Astrocyte of the spinal cord (primary cell): ENCODE data around the gene SPAG6.

Experiments
- DNase-seq: peaks from one replicate; pipeline ENCODE4 v3.0.0; 2011; ENCODE audit warnings: low read depth, low spot score
- H3K4me3 ChIP-seq: 2 replicates; pipeline ENCODE4 v1.5.1; 2011; ENCODE audit warnings: low read depth, mild to moderate bottlenecking, low read length, moderate library complexity
- in situ Hi-C: cut with HindIII; loops from 2 replicates; pipeline ENCODE4 v1.10.0; 2017; ENCODE audit warnings: low sequenced_read_pairs
- TF ChIP-seq, protein P1 (sequence below): IDR thresholded peaks from 2 replicates; pipeline ENCODE4 v1.5.1; 2012; ENCODE audit warnings: low read depth, mild to moderate bottlenecking, low read length, inconsistent platforms

SPAG6 gene

DNA sequence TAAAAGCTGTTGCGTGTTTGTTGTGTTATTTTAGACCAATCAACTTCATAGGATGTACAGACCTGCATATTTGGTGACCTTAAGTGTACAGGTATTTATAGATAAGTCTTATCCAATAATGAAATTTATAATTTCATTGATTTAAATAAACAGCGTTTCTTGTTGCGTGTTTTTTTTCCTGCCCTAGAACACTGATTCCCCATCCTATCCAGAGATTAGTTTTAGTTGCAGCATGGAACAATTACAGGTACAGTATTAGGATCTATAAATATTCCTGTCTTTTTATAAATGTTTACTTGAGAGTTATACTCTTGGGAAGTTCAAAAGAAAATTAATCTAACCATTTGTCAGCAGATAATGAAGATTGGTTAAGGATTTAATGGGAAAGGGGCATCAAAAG, 26.5 kb upstream of the SPAG6 start:
- no peak overlapping the region for H3K4me3 ChIP-seq
- in situ Hi-C loops, result no loop called here
- TF ChIP-seq, protein P1, sequence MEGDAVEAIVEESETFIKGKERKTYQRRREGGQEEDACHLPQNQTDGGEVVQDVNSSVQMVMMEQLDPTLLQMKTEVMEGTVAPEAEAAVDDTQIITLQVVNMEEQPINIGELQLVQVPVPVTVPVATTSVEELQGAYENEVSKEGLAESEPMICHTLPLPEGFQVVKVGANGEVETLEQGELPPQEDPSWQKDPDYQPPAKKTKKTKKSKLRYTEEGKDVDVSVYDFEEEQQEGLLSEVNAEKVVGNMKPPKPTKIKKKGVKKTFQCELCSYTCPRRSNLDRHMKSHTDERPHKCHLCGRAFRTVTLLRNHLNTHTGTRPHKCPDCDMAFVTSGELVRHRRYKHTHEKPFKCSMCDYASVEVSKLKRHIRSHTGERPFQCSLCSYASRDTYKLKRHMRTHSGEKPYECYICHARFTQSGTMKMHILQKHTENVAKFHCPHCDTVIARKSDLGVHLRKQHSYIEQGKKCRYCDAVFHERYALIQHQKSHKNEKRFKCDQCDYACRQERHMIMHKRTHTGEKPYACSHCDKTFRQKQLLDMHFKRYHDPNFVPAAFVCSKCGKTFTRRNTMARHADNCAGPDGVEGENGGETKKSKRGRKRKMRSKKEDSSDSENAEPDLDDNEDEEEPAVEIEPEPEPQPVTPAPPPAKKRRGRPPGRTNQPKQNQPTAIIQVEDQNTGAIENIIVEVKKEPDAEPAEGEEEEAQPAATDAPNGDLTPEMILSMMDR, result no peak

DNA sequence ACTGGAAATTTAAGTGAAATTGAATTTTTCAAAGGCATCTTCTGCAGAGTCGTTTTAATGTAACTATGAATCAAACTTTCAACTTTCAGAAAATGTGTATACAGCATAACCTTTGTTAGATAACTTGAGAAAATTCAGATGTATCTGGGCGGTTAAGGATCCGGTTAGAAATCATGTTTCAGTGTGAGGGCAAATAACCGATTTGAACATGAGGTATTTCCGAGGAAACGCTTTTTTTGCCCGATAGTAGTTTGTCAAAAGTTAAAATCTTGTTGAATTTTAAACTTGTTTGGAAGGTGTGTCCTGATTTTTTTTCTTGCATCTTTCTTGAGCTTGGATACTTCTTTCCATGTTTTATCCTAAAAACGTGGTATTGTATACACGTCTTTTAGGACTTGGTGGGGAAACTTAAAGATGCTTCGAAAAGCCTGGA, 25.7 kb upstream of the SPAG6 start:
- in situ Hi-C loops, result no loop called here
- DNase-seq, result no peak
- H3K4me3 ChIP-seq, result no peak overlapping the region
- TF ChIP-seq, protein P1, result no peak

More for the DNA sequence above, 26.5 kb upstream of the SPAG6 start:
- DNase-seq, result no peak

DNA sequence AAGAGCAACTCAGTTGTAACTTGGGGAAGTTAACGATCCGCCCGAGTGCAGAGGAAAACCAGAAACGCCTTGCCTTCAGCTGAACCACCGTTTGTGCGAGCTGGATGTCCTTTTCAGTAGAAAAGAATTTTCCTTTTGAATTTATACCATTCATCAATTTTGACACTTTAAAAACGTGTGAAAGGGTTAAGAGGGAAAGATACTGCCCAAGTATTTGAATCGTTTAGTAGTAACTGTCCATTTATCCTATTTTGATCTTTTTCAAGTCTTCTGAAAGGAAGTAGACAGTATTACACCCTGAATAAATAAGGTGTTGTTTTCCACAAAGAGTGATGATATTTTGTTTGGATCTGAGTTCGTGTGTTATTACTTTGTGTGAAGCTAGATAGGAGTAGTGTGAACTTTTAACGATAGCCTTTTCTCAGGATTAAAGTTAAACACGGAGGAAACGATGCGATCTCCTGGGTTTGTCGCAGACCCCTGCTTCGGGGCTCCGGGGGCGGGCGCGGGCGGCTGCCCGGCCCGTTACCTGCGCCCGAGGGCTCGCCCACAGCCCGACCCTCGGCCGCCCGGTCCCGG, 25.2 kb upstream of the SPAG6 start:
- TF ChIP-seq, protein P1, result no peak
- H3K4me3 ChIP-seq, result peak overlapping the region; percentile 43
- in situ Hi-C loops, result no loop called here
- no peak for DNase-seq

DNA sequence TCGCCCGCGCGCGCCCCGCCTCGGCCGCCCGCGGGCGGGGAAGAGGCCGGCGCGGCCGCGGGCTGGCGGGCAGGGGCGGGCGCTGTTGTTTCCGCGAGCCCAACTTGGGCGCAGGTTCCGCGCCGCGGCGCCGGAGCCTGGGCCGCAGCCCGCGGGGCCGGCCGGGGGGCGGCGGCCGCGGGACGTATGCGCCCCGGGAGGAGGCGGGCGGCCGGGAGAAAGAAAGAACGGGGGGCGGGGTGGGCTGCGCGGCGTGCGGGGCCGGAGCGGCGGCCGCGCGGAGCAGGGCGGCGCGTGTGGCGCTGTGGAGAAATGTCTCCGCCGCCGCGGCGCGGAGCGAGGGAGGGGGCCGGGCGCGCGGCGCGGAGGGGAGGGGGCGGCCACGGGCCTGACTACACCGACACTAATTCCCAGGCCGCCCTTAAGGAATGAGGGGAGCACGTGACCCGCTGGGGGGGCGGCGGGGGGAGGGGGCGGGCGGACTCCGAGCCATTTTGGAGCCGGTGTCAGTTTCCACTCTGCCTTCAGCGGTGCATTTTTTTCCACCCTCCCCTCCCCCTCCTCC, 24.6 kb upstream of the SPAG6 start, which contains the start of gene BMI1:
Gene BMI1, plus strand, starts transcription at position 509 of the 565 bp plus-strand sequence. CDS start 5,351 bp downstream, outside the sequence.
- in situ Hi-C loops, result no loop called here
- peak within 1 kb of the TSS; percentile 70 for H3K4me3 ChIP-seq
- TF ChIP-seq, protein P1, result no peak
- peak; percentile 73 for DNase-seq

DNA sequence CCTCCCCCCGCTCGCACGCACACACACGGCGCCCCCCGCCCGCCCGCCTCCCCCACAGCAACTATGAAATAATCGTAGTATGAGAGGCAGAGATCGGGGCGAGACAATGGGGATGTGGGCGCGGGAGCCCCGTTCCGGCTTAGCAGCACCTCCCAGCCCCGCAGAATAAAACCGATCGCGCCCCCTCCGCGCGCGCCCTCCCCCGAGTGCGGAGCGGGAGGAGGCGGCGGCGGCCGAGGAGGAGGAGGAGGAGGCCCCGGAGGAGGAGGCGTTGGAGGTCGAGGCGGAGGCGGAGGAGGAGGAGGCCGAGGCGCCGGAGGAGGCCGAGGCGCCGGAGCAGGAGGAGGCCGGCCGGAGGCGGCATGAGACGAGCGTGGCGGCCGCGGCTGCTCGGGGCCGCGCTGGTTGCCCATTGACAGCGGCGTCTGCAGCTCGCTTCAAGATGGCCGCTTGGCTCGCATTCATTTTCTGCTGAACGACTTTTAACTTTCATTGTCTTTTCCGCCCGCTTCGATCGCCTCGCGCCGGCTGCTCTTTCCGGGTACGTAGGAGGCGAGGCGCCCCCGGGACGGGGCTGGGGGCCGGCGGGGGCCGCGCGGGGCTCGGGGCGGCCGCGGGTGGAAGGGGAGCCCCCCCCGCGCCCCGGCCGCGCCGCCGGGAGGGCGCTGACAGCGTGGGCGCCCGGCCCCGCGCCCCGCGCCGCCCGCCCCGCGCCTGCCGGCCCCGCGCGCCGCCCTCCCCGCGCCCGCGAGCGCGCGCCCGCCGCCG, 24.0 kb upstream of the SPAG6 start:
- in situ Hi-C loops, result no loop called here
- peak overlapping the region; percentile 62 for H3K4me3 ChIP-seq
- peak; percentile 81 for DNase-seq
- TF ChIP-seq, protein P1, result no peak

DNA sequence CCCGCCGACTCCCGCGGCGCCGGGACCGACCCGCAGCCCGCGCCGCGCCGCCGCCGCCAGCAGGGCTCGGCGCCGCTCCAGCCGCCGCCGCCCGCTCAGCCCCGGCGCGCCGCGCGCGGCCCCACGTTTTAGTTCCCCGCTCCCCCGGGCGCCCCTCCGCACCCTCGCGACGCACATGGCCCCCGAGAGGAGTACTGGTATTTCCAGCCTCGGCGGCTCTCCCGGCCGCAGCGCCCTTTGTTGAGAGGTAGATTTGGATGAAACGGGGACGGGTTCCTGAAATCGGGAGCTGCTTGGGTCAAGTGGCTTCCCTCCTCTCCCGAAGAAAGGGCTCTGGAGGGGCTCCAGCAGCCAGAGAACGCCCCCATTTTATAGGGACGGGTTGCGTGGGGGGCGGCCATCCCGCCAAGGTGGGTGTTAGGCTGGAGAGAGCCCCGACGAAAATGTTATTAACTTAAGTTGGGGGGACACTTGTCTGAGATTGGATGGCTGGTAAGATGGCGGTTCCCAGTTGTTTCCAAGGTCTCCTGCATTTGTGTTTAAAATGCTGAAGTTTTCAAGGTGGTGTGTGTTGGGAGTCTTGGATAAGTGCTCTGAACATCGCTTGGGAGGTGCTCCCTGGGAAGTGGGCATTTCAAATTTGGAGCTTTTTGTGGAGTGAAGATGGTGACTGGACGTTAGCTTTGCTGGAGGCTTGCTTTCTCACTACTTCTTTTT, 23.2 kb upstream of the SPAG6 start:
- DNase-seq, result no peak
- TF ChIP-seq, protein P1, result no peak
- H3K4me3 ChIP-seq, result peak overlapping the region; percentile 70
- in situ Hi-C loops, result no loop called here
